Adrenal gland (tissue), 5 donors: ENCODE results near the gene PTH2.

Experiments
- POLR2A ChIP-seq, 2 donors: fragments of 450-650 bp; IDR thresholded peaks; one replicate each; pipeline ENCODE4 v1.6.1; 2017; ENCODE audit warnings: antibody characterized with exemption in 2 of 2, mild to moderate bottlenecking in 2 of 2, moderate library complexity in 1 of 2
- TF ChIP-seq, protein P1 (sequence below), 6 experiments: fragments of 450-650 bp in 4 of 6; fragments of 200-600 bp in 2 of 6; sonication (generic) in 1 of 6; IDR thresholded peaks; 1 replicate in 5 of 6; 2 replicates in 1 of 6; pipeline versions ENCODE4 v1.5.1 to v1.8.0; 2016 to 2021; ENCODE audit warnings: antibody characterized with exemption in 6 of 6, mild to moderate bottlenecking in 2 of 6, moderate library complexity in 1 of 6
- donor health status: DM: no; HTN: no; CAD: no.

DNA sequence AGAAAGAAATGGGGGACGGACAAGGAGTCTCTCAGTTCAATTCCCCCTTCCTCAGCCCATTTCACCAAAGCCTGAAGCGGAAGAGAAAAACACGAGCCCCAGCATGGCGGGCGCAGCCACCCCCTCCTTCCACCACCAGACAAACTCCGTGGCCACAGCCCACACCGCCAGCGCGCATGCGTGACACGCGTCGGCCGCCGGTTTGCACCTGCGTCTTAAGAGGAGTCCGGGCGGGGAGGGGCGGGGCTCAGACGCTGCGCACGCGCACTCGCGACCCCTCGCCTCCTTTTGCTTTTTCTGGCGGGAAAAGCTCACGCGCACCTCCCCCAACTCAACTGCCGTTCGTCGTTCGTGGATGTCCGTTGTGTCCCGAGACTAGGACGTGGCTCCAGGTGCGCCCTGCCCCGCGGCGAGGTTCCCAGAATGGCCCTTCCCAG is 35.3 kb downstream of the PTH2 start, which contains the start of gene KASH5:
- TF ChIP-seq, protein P1, sequence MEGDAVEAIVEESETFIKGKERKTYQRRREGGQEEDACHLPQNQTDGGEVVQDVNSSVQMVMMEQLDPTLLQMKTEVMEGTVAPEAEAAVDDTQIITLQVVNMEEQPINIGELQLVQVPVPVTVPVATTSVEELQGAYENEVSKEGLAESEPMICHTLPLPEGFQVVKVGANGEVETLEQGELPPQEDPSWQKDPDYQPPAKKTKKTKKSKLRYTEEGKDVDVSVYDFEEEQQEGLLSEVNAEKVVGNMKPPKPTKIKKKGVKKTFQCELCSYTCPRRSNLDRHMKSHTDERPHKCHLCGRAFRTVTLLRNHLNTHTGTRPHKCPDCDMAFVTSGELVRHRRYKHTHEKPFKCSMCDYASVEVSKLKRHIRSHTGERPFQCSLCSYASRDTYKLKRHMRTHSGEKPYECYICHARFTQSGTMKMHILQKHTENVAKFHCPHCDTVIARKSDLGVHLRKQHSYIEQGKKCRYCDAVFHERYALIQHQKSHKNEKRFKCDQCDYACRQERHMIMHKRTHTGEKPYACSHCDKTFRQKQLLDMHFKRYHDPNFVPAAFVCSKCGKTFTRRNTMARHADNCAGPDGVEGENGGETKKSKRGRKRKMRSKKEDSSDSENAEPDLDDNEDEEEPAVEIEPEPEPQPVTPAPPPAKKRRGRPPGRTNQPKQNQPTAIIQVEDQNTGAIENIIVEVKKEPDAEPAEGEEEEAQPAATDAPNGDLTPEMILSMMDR (IDR thresholded peaks at IDR 0.05): no peak
- no peak for TF ChIP-seq POLR2A (IDR thresholded peaks at IDR 0.05)
